Measurements from ENCODE around the gene ABCB11.

The ABCB11 gene

GRCh38 chr2:169006665-169007064, 24.5 kb downstream of the ABCB11 start:
- no peak for DNase-seq

- no peak for DNase-seq
Observed at GRCh38 chr2:169005994-169006393, 25.1 kb downstream of the ABCB11 start.

- no peak for DNase-seq
Observed at GRCh38 chr2:169005080-169005598, 26.0 kb downstream of the ABCB11 start.

- no peak for DNase-seq
Observed at GRCh38 chr2:169002161-169002738, 28.9 kb downstream of the ABCB11 start.

GRCh38 chr2:169001116-169001815, 29.9 kb downstream of the ABCB11 start:
- no peak for DNase-seq

GRCh38 chr2:168999668-169000213, 31.4 kb downstream of the ABCB11 start:
- DNase-seq: no peak

GRCh38 chr2:168998609-168999211, 32.4 kb downstream of the ABCB11 start:
- DNase-seq: no peak

GRCh38 chr2:168997794-168998193, 33.3 kb downstream of the ABCB11 start:
- DNase-seq: no peak

- DNase-seq: no peak
Observed at GRCh38 chr2:168997118-168997521, 34.0 kb downstream of the ABCB11 start.

- DNase-seq: no peak
Observed at GRCh38 chr2:168995744-168996143, 35.4 kb downstream of the ABCB11 start.

GRCh38 chr2:168993538-168993937, 37.6 kb downstream of the ABCB11 start:
- no peak for DNase-seq

- DNase-seq: no peak
Observed at GRCh38 chr2:168992591-168993349, 38.4 kb downstream of the ABCB11 start.

GRCh38 chr2:168992026-168992425, 39.1 kb downstream of the ABCB11 start:
- DNase-seq: no peak

GRCh38 chr2:168988755-168989154, 42.4 kb downstream of the ABCB11 start:
- DNase-seq: no peak

GRCh38 chr2:168986398-168986943, 44.7 kb downstream of the ABCB11 start:
- no peak for DNase-seq

- no peak for DNase-seq
Observed at GRCh38 chr2:168981651-168982050, 49.5 kb downstream of the ABCB11 start.

GRCh38 chr2:168978461-168978861, 52.7 kb downstream of the ABCB11 start:
- DNase-seq: no peak

GRCh38 chr2:168977608-168978007, 53.5 kb downstream of the ABCB11 start:
- DNase-seq: no peak

- no peak for DNase-seq
Observed at GRCh38 chr2:168976034-168976654, 55.0 kb downstream of the ABCB11 start.

- DNase-seq: no peak
Observed at GRCh38 chr2:168974428-168974827, 56.7 kb downstream of the ABCB11 start.

GRCh38 chr2:168971261-168971660, 59.9 kb downstream of the ABCB11 start:
- DNase-seq: no peak

- DNase-seq: no peak
Observed at GRCh38 chr2:168970711-168971233, 60.4 kb downstream of the ABCB11 start.

All from effector CD4-positive, alpha-beta T cell (primary cell).